Measurements from ENCODE around the gene NBPF20.
"Not testable (repeated sequence)": the region's sequence is repeated elsewhere in the genome, so short reads cannot be mapped to it uniquely, and the experiment has no call there.

DNA sequence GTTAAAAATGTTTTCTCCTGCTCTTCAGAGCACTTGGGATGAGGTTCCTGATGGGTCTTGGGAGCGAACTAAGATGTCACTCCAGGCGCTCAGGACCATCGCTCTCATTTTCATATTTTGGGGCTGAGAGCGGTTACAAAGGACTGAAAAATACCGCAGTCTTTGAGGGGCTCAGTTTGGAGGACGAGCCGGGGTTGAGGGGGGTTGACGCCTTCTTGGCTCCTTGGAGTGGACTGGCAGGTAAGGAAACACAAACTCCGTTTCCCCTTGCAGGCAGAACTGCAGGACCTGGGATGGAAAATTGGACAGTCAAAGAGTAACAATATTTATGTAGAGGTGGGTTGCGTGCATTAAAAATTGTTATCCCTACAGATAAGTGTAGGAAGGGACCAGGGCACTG is 35.3 kb upstream of the NBPF20 start:
- TF ChIP-seq, protein P1, sequence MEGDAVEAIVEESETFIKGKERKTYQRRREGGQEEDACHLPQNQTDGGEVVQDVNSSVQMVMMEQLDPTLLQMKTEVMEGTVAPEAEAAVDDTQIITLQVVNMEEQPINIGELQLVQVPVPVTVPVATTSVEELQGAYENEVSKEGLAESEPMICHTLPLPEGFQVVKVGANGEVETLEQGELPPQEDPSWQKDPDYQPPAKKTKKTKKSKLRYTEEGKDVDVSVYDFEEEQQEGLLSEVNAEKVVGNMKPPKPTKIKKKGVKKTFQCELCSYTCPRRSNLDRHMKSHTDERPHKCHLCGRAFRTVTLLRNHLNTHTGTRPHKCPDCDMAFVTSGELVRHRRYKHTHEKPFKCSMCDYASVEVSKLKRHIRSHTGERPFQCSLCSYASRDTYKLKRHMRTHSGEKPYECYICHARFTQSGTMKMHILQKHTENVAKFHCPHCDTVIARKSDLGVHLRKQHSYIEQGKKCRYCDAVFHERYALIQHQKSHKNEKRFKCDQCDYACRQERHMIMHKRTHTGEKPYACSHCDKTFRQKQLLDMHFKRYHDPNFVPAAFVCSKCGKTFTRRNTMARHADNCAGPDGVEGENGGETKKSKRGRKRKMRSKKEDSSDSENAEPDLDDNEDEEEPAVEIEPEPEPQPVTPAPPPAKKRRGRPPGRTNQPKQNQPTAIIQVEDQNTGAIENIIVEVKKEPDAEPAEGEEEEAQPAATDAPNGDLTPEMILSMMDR (IDR thresholded peaks at IDR 0.05; ENCODE audit: extremely low read depth in 1 of 2, insufficient read depth in 1 of 2, low read depth in 1 of 2, low read length in 2 of 2): not testable (repeated sequence)
- TF ChIP-seq POLR2A (IDR thresholded peaks at IDR 0.05; ENCODE audit: low read depth, low read length): not testable (repeated sequence)
